Superior temporal gyrus (tissue), 1 donor: ENCODE measurements around the gene VPS26C.
A peak's percentile ranks its signal among the peaks of the same experiment; 100 is the strongest.
"Not testable (repeated sequence)": the region's sequence is repeated elsewhere in the genome, so short reads cannot be mapped to it uniquely, and the experiment has no call there.

ENCODE experiments used
- DNase-seq: peaks from one replicate; pipeline ENCODE4 v3.0.0-alpha.2; 2016; ENCODE audit errors: extremely low spot score

VPS26C gene

DNA sequence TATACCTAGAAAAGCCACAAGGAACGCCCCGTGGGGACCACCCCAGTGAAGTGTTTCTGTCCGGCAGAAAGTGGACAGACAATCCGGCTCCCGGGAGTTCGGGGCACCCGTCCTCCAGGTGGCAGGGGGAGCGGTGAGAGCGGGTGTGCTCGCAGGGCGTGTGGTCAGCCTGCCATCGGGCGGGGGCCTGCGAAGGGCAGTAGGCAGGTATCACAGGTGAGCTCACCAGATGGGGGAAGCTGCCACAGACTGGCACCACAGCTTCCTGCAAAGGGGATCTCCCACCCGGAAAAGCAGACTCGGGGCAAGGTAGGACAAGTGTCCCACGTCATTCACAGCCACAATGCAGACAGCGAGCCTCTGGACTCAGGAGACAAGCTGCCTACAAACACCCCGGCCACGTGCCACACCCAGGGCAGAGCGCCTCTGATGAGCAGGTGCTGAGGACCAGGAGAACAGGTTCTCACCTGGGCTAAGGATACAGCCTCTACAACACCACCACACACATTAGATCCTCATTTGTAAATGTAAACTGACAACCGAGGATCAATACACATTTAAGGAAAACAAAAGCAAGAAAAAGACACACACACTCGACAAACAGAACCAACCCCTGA is 36.4 kb downstream of the VPS26C start:
- DNase-seq, result no peak

DNA sequence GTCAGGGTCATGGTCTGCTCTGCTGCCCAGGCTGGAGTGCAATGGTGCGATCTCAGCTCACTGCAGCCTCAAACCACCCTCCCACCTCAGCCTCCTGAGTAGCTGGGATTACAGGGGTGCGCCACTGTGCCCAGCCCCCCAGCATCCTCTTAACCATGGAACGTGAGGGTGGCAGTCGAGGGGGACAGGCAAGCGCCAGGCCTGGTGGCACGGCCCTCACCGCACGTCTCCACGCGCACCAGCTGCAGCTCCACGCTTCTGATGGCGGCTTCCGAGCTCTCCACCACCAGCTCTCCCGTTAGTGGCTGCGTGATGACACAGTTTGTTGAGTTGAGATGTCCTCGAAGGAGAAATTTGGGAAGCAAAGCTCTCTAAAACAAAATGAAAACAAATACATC is 39.1 kb downstream of the VPS26C start:
- DNase-seq, result no peak

DNA sequence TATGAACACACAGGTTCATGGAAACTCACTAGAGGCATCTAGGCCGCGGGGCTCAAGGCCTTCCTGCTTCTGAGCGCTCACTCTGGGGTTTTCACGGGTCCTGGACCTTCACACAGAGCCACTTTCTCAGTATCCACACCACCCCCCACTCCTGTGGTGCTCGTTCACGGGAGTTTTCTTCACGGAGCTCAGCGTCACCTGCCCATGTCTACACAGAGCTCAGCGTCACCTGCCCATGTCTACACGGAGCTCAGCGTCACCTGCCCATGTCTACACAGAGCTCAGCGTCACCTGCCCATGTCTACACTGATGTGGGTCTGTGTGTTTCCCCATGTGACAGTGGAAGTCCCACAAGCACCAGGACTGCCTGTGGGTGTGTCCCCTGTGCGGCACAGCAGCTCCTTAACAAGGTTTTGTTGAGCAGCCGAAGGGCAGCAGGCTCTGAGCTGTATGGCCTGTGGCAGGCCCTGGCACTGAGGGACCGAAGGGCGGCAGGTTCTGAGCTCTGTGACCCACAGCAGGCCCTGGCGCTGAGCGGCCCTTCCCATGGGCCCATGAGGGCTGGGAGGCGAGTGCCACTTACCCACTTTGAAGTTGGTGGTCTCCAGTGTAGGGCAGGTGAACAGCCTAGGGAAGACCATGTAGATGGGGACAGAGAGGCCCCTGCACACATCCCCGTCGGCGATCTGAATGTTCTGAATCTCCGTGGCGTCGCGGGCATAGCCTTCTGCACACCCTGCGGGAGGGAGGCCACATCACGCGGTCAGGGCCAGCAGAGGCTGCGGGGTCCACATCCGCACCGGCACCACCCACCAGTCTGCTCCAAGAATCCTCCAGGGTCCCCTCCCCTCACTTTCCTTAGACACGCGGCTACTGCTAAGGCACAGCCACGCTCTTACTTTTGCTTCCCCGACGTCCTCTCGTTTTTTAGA is 39.8 kb downstream of the VPS26C start:
- DNase-seq, result no peak

DNA sequence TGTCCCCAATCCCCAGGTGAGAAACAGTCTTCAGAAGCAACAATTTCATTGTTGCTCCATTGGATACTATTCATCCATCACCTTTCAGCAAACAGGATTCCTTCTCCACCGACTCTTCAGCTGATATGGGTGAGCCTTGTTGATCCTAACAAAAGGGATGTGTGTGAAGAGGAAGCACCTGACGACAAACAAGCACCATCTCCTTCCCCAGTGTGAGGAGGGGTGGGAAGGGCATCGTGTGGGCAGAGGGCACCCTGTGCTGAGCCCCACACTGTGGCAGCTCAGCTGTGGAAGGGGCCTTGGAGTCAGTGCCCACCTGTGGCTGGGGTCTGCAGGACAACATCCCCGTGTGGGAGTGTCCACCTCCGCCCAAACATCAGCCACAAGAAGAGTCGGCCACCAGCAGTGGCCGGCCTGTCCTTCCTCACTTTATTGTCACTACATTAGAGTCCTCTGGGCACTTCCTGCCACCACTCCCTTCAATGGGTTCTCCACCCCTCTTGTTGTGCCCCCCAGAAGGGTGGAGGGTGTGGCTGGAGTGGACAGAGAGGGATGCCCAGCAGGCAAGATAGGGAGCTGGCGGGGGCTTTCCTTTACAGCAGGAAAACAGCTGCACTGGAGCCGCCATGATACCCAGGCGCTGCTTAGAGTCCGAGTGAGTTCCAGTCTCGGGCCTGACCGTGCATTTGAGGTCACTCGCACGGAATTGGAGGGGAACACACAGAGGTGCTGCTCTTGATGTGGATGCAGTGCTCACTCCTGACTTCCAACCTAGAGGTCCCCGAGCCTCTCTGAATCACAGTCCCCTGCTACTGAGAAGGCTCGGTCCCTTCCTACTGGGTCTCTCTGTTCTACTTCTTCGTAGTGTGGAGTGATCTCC is 40.9 kb downstream of the VPS26C start:
- no peak for DNase-seq

DNA sequence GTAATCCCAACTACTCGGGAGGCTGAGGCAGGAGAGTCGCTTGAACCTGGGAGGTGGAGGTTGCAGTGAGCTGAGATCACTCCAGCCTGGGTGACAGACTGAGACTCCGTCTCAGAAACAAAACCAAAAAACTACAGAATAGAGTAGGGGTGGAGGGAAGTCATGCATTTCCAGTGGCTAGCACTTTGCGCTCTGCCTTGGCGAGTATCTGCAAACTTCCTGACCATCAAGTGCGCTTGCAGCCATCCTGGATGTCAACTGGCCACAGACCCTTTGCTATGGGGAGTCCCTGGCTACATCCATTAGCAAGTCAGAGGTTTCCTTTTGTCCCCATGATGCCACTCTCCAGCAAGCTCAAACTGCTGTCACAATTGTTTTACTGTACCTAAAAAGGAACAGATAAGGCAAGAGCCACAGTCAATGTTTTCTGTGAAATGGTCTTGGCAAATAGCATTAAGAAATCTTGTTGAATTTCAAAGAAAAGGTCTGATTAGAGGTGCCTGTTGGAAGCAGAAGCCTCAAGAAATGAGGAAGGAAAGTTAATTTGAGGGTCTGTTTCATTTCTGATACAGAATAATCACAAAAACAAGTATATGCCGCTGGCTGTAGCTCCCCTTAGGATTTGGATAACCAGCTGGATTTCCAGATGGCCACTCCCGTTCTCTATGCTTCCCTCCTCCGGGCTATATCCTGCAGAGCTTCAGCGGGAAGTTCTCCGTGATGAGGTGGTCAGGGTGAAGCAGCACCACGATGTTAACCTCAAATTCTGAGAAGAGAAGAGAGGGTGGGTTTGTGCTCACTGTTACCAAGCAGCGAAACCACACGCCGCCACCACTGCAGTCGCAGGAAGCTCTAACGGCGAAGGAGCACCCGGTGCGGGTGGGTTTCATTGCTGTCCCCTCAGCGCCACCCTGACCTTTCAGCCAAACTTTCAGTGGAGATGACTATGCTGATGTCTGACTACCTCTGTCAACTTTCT is 42.0 kb downstream of the VPS26C start:
- DNase-seq, result no peak

DNA sequence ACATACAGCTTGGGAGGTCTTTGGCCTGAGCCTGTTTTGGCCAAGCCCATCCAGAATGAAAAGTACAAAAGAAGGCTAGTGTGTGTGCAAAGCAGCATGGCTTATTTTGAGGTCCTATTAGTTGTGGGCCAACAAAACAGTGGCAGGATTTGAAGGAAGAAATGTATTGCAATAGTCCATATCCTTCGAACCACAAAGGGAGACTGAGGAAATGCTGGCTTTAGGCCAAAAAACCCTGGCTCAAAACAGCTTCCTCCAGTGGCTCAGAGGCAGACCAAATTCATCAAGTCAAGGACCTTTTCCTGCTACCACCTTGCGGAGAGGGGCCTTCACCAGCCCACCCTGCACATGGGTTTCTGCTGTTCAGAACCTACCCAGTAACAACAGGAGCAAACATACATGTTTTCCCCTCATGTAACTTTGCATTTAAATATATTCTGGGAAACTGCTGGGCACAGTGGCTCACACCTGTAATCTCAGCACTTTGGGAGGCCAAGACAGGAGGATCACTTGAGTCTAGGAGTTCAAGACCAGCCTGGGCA is 43.3 kb downstream of the VPS26C start:
- no peak for DNase-seq

DNA sequence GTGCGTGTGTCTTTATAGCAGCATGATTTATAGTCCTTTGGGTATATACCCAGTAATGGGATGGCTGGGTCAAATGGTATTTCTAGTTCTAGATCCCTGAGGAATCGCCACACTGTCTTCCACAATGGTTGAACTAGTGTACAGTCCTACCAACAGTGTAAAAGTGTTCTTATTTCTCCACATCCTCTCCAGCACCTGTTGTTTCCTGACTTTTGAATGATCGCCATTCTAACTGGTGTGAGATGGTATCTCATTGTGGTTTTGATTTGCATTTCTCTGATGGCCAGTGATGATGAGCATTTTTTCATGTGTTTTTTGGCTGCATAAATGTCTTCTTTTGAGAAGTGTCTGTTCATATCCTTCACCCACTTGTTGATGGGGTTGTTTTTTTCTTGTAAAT is 44.9 kb downstream of the VPS26C start:
- not testable (repeated sequence) for DNase-seq

DNA sequence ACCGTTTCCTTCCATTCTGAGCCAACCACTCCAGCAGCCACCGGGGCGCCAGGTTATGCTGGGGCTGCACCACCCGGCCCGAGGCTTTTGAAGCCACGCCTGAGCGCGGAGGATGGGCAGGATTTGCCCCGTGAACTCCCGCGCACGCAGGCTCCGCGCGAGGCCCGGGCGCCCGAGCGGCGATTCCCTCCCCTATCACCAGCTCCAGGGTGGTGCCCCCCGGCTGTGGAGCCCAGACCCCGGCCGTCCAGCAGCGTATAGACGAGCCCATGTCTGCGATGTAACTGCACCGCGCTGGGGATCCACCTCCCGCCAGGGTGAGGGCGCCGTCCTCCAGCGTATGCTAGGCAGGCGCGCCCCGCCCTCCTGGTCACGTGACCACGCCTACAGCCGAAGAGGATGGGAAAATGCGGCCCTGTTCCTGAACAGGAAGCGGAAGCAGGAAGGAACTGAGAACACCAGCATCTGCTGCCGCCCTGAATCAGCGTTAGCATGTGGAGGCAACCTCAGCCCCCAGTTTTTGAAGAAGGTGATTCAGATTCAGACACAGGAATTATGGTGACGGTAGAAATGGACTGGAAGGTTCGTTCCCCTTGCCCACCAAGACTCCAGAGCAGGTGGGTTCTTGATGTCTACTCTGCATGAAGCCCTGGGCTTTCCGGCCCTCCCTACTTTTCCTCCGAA is 46.0 kb downstream of the VPS26C start:
- peak; percentile 96 for DNase-seq

DNA sequence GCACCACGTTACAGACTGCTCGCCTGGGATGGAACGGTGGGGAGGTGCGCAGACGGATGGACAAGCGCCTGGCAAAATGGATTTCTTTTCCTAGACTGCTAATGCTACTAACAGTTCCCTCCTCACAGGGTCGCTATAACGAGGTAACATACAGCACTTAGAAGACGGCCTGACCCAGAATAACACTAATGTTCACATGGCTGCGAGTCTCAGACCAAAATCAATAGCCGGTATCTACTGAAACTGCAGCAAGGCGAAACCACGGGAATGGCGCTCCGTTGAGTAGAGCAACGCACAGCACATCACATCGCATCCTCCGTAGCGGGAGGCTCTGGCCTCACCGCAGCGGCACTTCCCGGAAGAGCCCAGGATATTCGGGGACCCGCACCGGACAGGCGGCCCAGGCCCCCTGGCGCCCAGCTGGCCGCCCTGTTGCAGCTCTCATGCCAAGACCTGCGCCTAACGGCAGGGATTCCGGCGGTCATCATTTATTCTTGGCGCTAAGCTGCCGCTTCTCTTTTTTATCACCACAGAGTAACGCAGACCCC is 46.6 kb downstream of the VPS26C start:
- no peak for DNase-seq

DNA sequence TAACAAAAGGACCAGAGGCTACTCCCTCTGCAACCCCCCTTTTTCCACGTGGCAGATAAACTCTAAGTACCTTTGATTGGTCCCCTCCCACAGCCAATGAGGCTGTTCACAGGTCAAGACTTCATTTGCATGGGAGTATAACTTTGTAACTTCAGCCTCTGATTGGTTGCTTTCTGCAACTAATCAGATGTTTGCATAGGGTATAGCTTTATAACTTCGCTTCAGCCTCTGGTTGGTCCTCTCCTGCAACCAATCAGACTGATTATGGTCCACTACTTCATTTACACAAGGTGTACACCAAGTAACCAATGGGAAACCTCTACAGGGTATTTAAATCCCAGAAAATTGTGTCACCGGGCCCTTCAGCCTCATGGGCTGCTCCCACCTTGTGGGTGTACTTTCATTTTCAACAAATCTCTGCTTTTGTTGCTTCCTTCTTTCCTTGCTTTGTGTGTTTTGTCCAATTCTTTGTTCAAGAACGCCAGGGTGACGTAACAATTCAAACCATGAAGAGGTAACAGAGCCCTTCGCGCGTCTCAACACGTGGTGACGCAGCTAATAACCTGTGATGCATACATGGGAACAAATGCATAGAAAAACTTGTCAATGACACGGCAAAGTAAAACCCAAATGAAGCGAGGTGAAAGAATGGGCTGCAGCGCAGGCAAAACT is 47.2 kb downstream of the VPS26C start:
- peak; percentile 56 for DNase-seq

DNA sequence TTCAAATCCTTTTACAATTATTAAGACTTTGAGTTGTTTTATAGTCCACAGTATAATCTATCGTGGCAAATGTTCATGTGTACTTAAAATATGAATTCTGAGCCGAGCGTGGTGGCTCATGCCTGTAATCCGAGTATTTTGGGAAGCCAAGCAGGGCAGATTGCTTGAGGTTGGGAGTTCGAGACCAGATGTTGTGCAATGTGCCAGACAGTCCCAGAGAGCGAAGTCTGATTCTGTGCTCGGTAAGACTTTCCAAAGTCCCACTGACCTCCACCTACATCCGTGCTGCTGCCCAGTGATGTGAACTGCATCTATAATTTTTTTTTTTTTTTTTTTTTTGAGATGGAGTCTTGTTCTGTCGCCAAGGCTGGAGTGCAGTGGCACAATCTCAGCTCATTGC is 52.2 kb downstream of the VPS26C start:
- no peak for DNase-seq

DNA sequence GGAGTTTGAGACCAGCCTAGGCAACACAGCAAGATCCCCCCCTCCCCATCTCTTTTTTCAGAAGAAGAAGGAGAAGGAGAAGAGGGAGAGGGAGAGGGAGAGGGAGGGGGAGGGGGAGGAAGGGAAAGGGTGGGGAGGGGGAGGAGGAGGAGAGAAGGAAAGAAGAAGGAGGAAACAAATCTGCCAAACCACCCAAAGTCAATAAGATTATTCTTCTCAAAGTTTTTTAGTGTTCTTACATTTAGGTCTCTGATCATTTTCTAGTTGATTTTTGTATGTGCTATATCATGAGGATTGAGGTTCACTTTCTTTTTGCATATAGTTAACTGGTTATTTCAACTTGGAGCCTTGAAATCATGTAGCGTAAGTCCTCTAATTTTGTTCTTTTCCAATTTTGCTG is 56.3 kb downstream of the VPS26C start:
- DNase-seq, result no peak

DNA sequence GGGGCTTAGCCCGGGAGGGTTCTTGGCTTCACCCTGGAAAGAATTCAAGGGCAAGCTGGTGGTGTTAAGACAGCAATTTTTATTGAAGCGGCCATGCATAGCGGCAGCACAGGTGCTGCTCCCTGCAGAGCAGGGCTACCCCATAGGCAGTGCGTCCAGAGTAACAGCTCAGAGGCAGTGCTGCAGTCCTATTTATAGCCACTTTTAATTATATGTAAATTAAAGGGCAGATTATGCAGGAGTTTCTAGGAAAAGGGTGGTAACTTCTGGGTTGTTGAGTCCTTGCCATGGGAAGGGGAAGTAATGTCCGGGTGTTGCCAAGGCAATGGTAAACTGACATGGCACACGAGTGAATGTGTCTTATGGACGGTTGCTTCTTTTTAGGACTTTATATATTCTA is 57.0 kb downstream of the VPS26C start:
- DNase-seq, result no peak

DNA sequence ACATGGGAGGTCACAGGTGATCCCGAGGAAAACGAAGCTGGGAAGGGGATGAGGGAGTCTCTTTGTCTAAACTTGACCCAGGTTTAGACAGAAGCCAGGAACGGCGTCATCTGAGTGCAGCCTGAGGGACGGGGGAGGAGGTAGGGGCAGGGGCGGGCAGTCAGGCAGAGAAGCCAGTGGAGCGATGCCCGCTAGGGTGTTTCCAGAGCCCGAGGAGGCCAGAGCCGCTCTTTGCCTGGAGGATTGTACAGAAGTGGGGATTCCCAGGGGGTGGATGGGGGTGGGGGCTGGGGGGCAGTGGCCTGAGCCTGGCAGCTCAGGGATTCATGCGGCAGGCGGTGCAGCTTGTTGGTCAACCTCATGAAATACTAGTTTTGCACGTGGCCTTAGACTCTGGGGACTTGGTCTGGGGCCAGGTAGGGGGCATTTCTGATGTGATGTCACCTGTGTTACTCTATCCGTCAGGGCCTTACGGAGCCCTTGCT is 58.4 kb downstream of the VPS26C start:
- DNase-seq, result no peak

DNA sequence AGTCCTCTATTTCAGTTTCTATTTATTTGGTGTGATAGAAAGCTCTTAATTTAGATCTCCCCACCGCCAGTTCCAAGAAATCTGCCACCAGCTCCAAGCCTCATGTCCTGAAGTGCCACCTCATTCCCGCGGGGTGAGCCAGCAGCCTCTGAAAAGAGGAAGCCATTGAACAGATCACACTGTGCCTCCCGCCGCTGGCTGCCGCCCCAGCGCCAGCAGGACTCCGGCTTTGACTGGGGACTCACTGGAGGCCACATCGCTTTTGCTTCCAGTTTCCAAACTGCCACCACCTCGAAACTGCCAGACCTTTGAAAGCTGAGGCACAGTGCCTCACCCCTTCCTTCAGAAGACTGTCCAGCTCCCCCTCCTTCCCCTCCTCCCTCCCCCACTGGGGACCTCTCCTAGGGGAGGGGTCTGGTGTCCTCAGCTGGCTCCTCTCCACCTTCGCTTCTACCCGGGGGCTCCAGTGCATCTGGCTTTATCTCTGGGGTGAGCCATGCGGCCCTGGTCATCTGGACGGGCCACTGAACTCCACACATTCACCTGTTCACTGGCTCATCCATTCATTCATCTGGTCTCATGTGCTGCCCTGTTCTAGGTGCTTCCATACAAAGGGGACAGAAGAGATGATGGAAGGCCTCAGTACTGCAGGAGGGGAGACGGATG is 58.9 kb downstream of the VPS26C start:
- DNase-seq, result peak; percentile 70

DNA sequence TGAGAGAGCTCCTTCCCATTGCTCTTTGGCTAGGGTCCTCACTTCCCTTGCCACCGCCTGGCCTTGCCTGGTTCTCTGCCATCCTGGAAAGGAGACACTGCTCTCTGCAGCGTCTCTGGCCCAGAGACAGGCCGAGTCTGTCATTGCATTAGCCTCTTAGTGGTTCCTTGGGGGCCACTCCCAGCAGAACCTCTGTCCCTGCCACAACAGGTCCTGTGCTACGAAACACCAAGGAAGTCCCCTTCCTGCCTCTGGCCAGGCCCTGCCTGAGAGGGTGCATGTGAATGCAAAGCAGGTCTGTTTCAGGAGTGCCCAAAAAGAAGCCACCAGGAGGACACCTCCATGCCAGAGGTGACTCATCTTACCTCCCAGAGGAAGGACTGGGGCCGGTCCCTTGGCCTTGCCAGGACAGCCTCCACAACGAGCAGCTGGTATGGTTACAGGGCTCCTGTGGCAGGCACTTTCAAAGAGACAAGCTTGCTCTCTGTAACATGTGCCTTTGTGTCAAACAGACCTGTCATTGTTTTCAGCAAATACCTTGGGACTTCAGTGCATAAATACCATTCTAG is 59.6 kb downstream of the VPS26C start:
- DNase-seq, result no peak

DNA sequence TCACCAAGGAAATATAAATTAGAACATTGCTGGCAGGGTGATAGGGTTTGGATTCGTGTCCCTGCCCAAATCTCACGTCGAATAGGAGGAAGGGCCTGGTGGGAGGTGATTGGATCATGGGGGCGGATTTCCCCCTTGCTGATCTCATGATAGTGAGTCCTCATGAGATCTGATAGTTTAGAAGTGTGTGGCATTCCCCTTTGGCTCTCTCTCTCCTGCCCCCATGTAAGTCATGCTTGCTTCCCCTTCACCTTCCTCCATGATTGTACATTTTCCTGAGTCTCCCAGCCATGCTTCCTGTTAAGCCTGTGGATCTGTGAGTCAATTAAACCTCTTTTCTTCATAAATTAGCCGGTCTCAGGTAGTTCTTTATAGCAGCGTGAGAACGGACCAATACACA is 60.6 kb downstream of the VPS26C start:
- DNase-seq, result no peak

DNA sequence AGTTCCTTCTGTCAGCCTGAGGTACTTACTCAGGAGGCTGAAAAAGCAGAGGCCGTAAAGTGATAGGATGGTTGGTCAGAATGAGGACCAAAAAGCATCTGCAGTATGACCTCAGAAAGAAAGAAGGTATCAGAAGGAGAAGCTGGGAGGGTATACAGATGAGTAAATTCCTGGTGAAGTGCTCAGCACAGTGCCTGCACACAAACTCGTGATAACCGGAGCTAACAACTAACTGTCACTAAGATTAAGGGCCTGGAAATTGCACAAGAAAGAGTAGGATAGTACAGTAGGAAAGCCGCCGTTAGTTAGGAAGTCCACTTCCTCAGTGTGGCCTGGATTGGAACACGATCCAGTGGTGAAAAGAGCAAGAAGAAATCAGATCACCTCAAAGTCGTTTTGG is 62.6 kb downstream of the VPS26C start:
- DNase-seq, result no peak
